ENCODE results near the gene MARVELD1. TPM values are rescaled to one million over a fixed set of nuclear protein-coding genes. Genes with fewer than 3 reads are reported as not detected.
A peak's percentile ranks its signal among the peaks of the same experiment; 100 is the strongest.

MARVELD1 gene
- total and polyA plus RNA-seq, 2 of the 13 experiments (the other 11 are each of a cell fraction or from before 2014, with no cell fraction given): not detected

DNA sequence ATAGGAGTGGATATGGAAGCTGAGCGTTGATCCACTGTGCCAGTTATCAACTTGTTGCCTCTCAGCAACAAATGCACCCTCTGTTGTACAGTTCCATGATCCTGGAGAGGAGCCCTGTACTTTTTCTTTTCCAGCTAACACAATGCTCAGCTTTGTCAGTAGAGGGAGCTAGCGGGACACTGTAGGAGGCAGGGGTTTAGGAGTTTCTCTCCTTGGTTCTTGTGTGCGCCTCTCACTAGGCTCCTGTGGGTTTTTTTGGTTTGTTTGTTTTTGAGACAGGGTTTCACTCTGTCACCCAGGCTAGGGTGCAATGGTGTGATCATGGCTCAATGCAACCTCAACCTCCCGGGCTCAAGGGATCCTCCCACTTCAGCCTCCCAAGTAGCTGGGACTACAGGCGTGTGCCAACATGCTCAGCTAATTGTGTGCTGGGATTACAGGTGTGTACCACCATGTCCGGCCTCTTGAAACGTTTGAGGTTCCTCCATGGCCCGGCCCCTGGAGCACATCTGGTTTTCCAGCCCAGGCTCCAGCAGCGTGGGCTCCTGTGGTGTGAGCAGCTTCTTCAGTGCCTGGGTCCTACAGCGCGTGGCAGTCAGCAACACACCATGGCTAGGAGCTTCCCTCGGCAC, 12.0 kb upstream of the MARVELD1 start (continued):
- TF ChIP-seq ZNF460 (CRISPR knock-in tag; IDR thresholded peaks at IDR 0.05; ENCODE audit: borderline replicate concordance): no peak
- TF ChIP-seq, protein P1, sequence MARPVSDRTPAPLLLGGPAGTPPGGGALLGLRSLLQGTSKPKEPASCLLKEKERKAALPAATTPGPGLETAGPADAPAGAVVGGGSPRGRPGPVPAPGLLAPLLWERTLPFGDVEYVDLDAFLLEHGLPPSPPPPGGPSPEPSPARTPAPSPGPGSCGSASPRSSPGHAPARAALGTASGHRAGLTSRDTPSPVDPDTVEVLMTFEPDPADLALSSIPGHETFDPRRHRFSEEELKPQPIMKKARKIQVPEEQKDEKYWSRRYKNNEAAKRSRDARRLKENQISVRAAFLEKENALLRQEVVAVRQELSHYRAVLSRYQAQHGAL (CRISPR knock-in tag; IDR thresholded peaks at IDR 0.05; ENCODE audit: not compliant biosample characterization): no peak
- TF ChIP-seq FOXC1 (CRISPR knock-in tag; IDR thresholded peaks at IDR 0.05; ENCODE audit: borderline replicate concordance): no peak
- TF ChIP-seq BRD4 (CRISPR knock-in tag; IDR thresholded peaks at IDR 0.05): no peak
- no peak for TF ChIP-seq NFRKB (IDR thresholded peaks at IDR 0.05)
- TF ChIP-seq, protein P2, sequence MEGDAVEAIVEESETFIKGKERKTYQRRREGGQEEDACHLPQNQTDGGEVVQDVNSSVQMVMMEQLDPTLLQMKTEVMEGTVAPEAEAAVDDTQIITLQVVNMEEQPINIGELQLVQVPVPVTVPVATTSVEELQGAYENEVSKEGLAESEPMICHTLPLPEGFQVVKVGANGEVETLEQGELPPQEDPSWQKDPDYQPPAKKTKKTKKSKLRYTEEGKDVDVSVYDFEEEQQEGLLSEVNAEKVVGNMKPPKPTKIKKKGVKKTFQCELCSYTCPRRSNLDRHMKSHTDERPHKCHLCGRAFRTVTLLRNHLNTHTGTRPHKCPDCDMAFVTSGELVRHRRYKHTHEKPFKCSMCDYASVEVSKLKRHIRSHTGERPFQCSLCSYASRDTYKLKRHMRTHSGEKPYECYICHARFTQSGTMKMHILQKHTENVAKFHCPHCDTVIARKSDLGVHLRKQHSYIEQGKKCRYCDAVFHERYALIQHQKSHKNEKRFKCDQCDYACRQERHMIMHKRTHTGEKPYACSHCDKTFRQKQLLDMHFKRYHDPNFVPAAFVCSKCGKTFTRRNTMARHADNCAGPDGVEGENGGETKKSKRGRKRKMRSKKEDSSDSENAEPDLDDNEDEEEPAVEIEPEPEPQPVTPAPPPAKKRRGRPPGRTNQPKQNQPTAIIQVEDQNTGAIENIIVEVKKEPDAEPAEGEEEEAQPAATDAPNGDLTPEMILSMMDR (CRISPR knock-in tag; IDR thresholded peaks at IDR 0.05): peak; percentile 89
- TF ChIP-seq ZSCAN31 (CRISPR knock-in tag; IDR thresholded peaks at IDR 0.05; ENCODE audit: low read depth): no peak
- TF ChIP-seq ZNF75D (CRISPR knock-in tag; IDR thresholded peaks at IDR 0.05; ENCODE audit: borderline replicate concordance): no peak
- TF ChIP-seq CBX2 (IDR thresholded peaks at IDR 0.05; ENCODE audit: low read depth, low read length): no peak
- no peak for TF ChIP-seq CBX2 (CRISPR knock-in tag; IDR thresholded peaks at IDR 0.05; ENCODE audit: low read depth)
- TF ChIP-seq, protein P3, sequence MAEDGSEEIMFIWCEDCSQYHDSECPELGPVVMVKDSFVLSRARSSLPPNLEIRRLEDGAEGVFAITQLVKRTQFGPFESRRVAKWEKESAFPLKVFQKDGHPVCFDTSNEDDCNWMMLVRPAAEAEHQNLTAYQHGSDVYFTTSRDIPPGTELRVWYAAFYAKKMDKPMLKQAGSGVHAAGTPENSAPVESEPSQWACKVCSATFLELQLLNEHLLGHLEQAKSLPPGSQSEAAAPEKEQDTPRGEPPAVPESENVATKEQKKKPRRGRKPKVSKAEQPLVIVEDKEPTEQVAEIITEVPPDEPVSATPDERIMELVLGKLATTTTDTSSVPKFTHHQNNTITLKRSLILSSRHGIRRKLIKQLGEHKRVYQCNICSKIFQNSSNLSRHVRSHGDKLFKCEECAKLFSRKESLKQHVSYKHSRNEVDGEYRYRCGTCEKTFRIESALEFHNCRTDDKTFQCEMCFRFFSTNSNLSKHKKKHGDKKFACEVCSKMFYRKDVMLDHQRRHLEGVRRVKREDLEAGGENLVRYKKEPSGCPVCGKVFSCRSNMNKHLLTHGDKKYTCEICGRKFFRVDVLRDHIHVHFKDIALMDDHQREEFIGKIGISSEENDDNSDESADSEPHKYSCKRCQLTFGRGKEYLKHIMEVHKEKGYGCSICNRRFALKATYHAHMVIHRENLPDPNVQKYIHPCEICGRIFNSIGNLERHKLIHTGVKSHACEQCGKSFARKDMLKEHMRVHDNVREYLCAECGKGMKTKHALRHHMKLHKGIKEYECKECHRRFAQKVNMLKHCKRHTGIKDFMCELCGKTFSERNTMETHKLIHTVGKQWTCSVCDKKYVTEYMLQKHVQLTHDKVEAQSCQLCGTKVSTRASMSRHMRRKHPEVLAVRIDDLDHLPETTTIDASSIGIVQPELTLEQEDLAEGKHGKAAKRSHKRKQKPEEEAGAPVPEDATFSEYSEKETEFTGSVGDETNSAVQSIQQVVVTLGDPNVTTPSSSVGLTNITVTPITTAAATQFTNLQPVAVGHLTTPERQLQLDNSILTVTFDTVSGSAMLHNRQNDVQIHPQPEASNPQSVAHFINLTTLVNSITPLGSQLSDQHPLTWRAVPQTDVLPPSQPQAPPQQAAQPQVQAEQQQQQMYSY (CRISPR knock-in tag; IDR thresholded peaks at IDR 0.05): no peak
- no peak for TF ChIP-seq ZNF44 (CRISPR knock-in tag; IDR thresholded peaks at IDR 0.05)
- TF ChIP-seq, protein P4, sequence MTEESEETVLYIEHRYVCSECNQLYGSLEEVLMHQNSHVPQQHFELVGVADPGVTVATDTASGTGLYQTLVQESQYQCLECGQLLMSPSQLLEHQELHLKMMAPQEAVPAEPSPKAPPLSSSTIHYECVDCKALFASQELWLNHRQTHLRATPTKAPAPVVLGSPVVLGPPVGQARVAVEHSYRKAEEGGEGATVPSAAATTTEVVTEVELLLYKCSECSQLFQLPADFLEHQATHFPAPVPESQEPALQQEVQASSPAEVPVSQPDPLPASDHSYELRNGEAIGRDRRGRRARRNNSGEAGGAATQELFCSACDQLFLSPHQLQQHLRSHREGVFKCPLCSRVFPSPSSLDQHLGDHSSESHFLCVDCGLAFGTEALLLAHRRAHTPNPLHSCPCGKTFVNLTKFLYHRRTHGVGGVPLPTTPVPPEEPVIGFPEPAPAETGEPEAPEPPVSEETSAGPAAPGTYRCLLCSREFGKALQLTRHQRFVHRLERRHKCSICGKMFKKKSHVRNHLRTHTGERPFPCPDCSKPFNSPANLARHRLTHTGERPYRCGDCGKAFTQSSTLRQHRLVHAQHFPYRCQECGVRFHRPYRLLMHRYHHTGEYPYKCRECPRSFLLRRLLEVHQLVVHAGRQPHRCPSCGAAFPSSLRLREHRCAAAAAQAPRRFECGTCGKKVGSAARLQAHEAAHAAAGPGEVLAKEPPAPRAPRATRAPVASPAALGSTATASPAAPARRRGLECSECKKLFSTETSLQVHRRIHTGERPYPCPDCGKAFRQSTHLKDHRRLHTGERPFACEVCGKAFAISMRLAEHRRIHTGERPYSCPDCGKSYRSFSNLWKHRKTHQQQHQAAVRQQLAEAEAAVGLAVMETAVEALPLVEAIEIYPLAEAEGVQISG (CRISPR knock-in tag; IDR thresholded peaks at IDR 0.05): no peak
- no peak for TF ChIP-seq SMARCC2 (IDR thresholded peaks at IDR 0.05)
- TF ChIP-seq ZNF776 (CRISPR knock-in tag; IDR thresholded peaks at IDR 0.05): no peak
- no peak for TF ChIP-seq MAFK (conservative IDR thresholded peaks at IDR 0.05 in 1 of 2, IDR thresholded peaks at IDR 0.05 in 1 of 2; ENCODE audit: low read length in 2 of 2)
- no peak for TF ChIP-seq TAF15 (IDR thresholded peaks at IDR 0.05; ENCODE audit: low read depth, low read length, poor library complexity, severe bottlenecking)
- no peak for TF ChIP-seq ZNF430 (CRISPR knock-in tag; IDR thresholded peaks at IDR 0.05)
- TF ChIP-seq, protein P5, sequence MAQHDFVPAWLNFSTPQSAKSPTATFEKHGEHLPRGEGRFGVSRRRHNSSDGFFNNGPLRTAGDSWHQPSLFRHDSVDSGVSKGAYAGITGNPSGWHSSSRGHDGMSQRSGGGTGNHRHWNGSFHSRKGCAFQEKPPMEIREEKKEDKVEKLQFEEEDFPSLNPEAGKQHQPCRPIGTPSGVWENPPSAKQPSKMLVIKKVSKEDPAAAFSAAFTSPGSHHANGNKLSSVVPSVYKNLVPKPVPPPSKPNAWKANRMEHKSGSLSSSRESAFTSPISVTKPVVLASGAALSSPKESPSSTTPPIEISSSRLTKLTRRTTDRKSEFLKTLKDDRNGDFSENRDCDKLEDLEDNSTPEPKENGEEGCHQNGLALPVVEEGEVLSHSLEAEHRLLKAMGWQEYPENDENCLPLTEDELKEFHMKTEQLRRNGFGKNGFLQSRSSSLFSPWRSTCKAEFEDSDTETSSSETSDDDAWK (CRISPR knock-in tag; IDR thresholded peaks at IDR 0.05): no peak
- 0 out of 2 replicates have a peak, but pooled peaks have one; percentile 28 for TF ChIP-seq KAT8 (CRISPR knock-in tag; IDR thresholded peaks at IDR 0.05)

Measured in HepG2 (cell line).